ENCODE data around the gene CIDEA. TPM values are rescaled to one million over a fixed set of nuclear protein-coding genes. Genes with fewer than 3 reads are reported as not detected.

The CIDEA gene
- total and polyA plus RNA-seq, 2 experiments from 2014 or later, result not detected

- TF ChIP-seq CTCF (IDR thresholded peaks at IDR 0.05; ENCODE audit: low read depth, low read length), result no peak
- Histone ChIP-seq H3K9me3 (ENCODE audit: low read depth) (no peaks in the 10 kb centered on the region), H3K27me3 (no peaks in the 10 kb centered on the region), H3K4me1 (ENCODE audit: low read depth) (no peaks in the 10 kb centered on the region), H3K4me3 (no peak overlapping the region), H3K36me3 (peaks cover 52% of the 10 kb centered on the region), H3K27ac (no peak overlapping the region)
- DNase-seq (ENCODE audit: low read depth in 1 of 2, low spot score in 1 of 2), result no peak
These were observed 71.6 kb downstream of the CIDEA start for GRCh38 chr18:12325726-12326245.

- Histone ChIP-seq H3K4me1 (ENCODE audit: low read depth) (no peaks in the 10 kb centered on the region), H3K36me3 (peaks cover 49% of the 10 kb centered on the region), H3K27me3 (no peaks in the 10 kb centered on the region), H3K27ac (peak overlapping the region; percentile 15), H3K9me3 (ENCODE audit: low read depth) (no peaks in the 10 kb centered on the region), H3K4me3 (no peak overlapping the region)
- TF ChIP-seq CTCF (IDR thresholded peaks at IDR 0.05; ENCODE audit: low read depth, low read length), result no peak
- no peak for DNase-seq (ENCODE audit: low read depth in 1 of 2, low spot score in 1 of 2)
These were observed 72.7 kb downstream of the CIDEA start for GRCh38 chr18:12326711-12327460.

Other genes with a start within 250 kb of the CIDEA start
- not detected in 2 replicates for gene ANKRD62, start 160.5 kb upstream of the CIDEA start, total RNA-seq
- gene ANKRD62, start 160.5 kb upstream of the CIDEA start, polyA plus RNA-seq, result not detected in 2 replicates
- gene TUBB6, start 53.9 kb downstream of the CIDEA start, total RNA-seq, result 212 and 450 TPM in 2 replicates
- 185 and 240 TPM in 2 replicates for gene TUBB6, start 53.9 kb downstream of the CIDEA start, polyA plus RNA-seq
- 82.3 and 97.6 TPM in 2 replicates for gene AFG3L2, start 122.9 kb downstream of the CIDEA start, total RNA-seq
- 83.5 and 92.3 TPM in 2 replicates for gene AFG3L2, start 122.9 kb downstream of the CIDEA start, polyA plus RNA-seq
- 3.7 and 7.0 TPM in 2 replicates for gene PRELID3A, start 153.6 kb downstream of the CIDEA start, total RNA-seq
- 0.76 and 1.8 TPM in 2 replicates for gene PRELID3A, start 153.6 kb downstream of the CIDEA start, polyA plus RNA-seq

Measured in cardiac muscle cell (in vitro differentiated cells and primary cell).